ENCODE results near the gene DOCK1.
"Not testable (repeated sequence)": the region's sequence is repeated elsewhere in the genome, so short reads cannot be mapped to it uniquely, and the experiment has no call there.

Gene DOCK1

GRCh38 chr10:127309619-127310018 lies 404.4 kb downstream of the DOCK1 start:
- not testable (repeated sequence) for DNase-seq (ENCODE audit: low read depth in 2 of 2)

GRCh38 chr10:127310430-127310829 lies 405.2 kb downstream of the DOCK1 start:
- DNase-seq (ENCODE audit: low read depth in 2 of 2): no peak

GRCh38 chr10:127310923-127311322 lies 405.7 kb downstream of the DOCK1 start:
- no peak for DNase-seq (ENCODE audit: low read depth in 2 of 2)

GRCh38 chr10:127313996-127314700 lies 408.9 kb downstream of the DOCK1 start:
- no peak for DNase-seq (ENCODE audit: low read depth in 2 of 2)

- no peak for DNase-seq (ENCODE audit: low read depth in 2 of 2)
Observed at GRCh38 chr10:127314797-127315196, 409.6 kb downstream of the DOCK1 start.

- DNase-seq (ENCODE audit: low read depth in 2 of 2): no peak
Observed at GRCh38 chr10:127315888-127316287, 410.7 kb downstream of the DOCK1 start.

- no peak for DNase-seq (ENCODE audit: low read depth in 2 of 2)
Observed at GRCh38 chr10:127318396-127318795, 413.2 kb downstream of the DOCK1 start.

- DNase-seq (ENCODE audit: low read depth in 2 of 2): no peak
Observed at GRCh38 chr10:127319271-127319670, 414.0 kb downstream of the DOCK1 start.

GRCh38 chr10:127319691-127320090 lies 414.5 kb downstream of the DOCK1 start:
- no peak for DNase-seq (ENCODE audit: low read depth in 2 of 2)

- DNase-seq (ENCODE audit: low read depth in 2 of 2): no peak
Observed at GRCh38 chr10:127320176-127320575, 414.9 kb downstream of the DOCK1 start.

GRCh38 chr10:127322286-127322685 lies 417.1 kb downstream of the DOCK1 start:
- no peak for DNase-seq (ENCODE audit: low read depth in 2 of 2)

- no peak for DNase-seq (ENCODE audit: low read depth in 2 of 2)
Observed at GRCh38 chr10:127325506-127325905, 420.3 kb downstream of the DOCK1 start.

- DNase-seq (ENCODE audit: low read depth in 2 of 2): no peak
Observed at GRCh38 chr10:127326883-127327282, 421.7 kb downstream of the DOCK1 start.

GRCh38 chr10:127331696-127332095 lies 426.5 kb downstream of the DOCK1 start:
- no peak for DNase-seq (ENCODE audit: low read depth in 2 of 2)

GRCh38 chr10:127332631-127333030 lies 427.4 kb downstream of the DOCK1 start:
- DNase-seq (ENCODE audit: low read depth in 2 of 2): no peak

GRCh38 chr10:127337801-127338200 lies 432.6 kb downstream of the DOCK1 start:
- DNase-seq (ENCODE audit: low read depth in 2 of 2): no peak

GRCh38 chr10:127338399-127339110 lies 433.3 kb downstream of the DOCK1 start:
- DNase-seq (ENCODE audit: low read depth in 2 of 2): no peak

- no peak for DNase-seq (ENCODE audit: low read depth in 2 of 2)
Observed at GRCh38 chr10:127343821-127344220, 438.6 kb downstream of the DOCK1 start.

GRCh38 chr10:127344346-127344745 lies 439.1 kb downstream of the DOCK1 start:
- no peak for DNase-seq (ENCODE audit: low read depth in 2 of 2)

- no peak for DNase-seq (ENCODE audit: low read depth in 2 of 2)
Observed at GRCh38 chr10:127345231-127345965, 440.2 kb downstream of the DOCK1 start.

GRCh38 chr10:127346604-127347003 lies 441.4 kb downstream of the DOCK1 start:
- DNase-seq (ENCODE audit: low read depth in 2 of 2): no peak

- DNase-seq (ENCODE audit: low read depth in 2 of 2): no peak
Observed at GRCh38 chr10:127347202-127347959, 442.2 kb downstream of the DOCK1 start.

Measured in activated CD8-positive, alpha-beta memory T cell treated with anti-CD3 and anti-CD28 coated beads for 4 hours (primary cell).